Endothelial cell (in vitro differentiated cells): Measurements from ENCODE around the gene THOC7. TPM values are rescaled to one million over a fixed set of nuclear protein-coding genes. Genes with fewer than 3 reads are reported as not detected.
A peak's percentile ranks its signal among the peaks of the same experiment; 100 is the strongest.

Experiments used
- DNase-seq: peaks from one replicate; pipeline ENCODE4 v3.0.0; 2021; ENCODE audit warnings: low spot score
- H3K27ac Mint-ChIP-seq: one replicate; pipeline ENCODE4 v1.8.0; 2021; ENCODE audit warnings: mixed read lengths, inconsistent platforms; ENCODE audit not compliant: unreplicated experiment
- H3K27me3 Mint-ChIP-seq: one replicate; pipeline ENCODE4 v1.8.0; 2021; ENCODE audit warnings: mild to moderate bottlenecking, moderate library complexity, mixed read lengths, inconsistent platforms; ENCODE audit not compliant: unreplicated experiment
- H3K36me3 Mint-ChIP-seq: one replicate; pipeline ENCODE4 v1.8.0; 2021; ENCODE audit warnings: mild to moderate bottlenecking, low read depth, mixed read lengths, inconsistent platforms; ENCODE audit not compliant: unreplicated experiment
- H3K4me1 Mint-ChIP-seq: one replicate; pipeline ENCODE4 v1.8.0; 2021; ENCODE audit warnings: mild to moderate bottlenecking, mixed read lengths, inconsistent platforms; ENCODE audit not compliant: unreplicated experiment
- H3K4me3 Mint-ChIP-seq: one replicate; pipeline ENCODE4 v1.8.0; 2021; ENCODE audit warnings: mild to moderate bottlenecking, mixed read lengths, inconsistent platforms; ENCODE audit not compliant: unreplicated experiment
- H3K9me3 Mint-ChIP-seq: one replicate; pipeline ENCODE4 v1.8.0; 2021; ENCODE audit warnings: mixed read lengths, inconsistent platforms; ENCODE audit not compliant: unreplicated experiment
- CTCF ChIP-seq: fragments of 200-600 bp; sonication (generic); IDR thresholded peaks from one replicate; pipeline ENCODE4 v1.5.0; 2021; ENCODE audit warnings: antibody characterized with exemption; ENCODE audit not compliant: unreplicated experiment
- total RNA-seq: library from RNA; stranded (reverse); fragmentation: NEBNext Ultra II Directional; extraction: Animal tissue kit (Norgen Biotek cat#: 25700); gene quantifications from one replicate; pipeline ENCODE4 v1.2.1, GENCODE V29; 2021; ENCODE audit not compliant: unreplicated experiment

Gene THOC7
- total RNA-seq, 1 donor from 2014 or later, result 47.3 TPM

GRCh38 chr3:63872135-63872924 is 8.7 kb upstream of the THOC7 start:
- Mint-ChIP-seq H3K9me3 (no peaks in the 10 kb centered on the region), H3K27ac (no peak overlapping the region), H3K4me3 (no peak overlapping the region), H3K36me3 (no peaks in the 10 kb centered on the region), H3K4me1 (peaks cover 10% of the 10 kb centered on the region), H3K27me3 (no peaks in the 10 kb centered on the region)
- no peak for DNase-seq
- no peak for TF ChIP-seq CTCF

DNA sequence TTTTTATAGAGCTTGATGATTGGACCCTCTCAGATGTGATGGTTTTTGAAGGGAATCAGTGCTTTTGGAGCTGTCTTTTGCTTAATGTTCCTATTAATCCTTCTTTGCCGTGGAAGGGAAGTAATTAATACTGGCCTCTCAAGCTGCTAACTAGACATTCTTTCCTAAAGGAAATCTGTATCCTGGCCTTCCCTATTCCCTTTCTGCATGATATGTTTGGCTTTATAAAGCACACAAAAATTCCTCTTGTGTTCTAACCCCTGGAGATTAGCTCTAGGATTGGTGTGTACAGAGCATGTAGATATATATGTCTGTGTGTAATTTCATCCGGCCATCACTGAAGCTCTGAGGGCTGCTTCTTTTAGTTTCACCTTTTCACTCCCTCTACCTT is 7.0 kb upstream of the THOC7 start:
- Mint-ChIP-seq H3K4me1 (peaks cover 10% of the 10 kb centered on the region), H3K9me3 (no peaks in the 10 kb centered on the region), H3K4me3 (no peak overlapping the region), H3K27me3 (no peaks in the 10 kb centered on the region), H3K36me3 (no peaks in the 10 kb centered on the region), H3K27ac (peak overlapping the region; percentile 44)
- no peak for TF ChIP-seq CTCF
- DNase-seq, result no peak

GRCh38 chr3:63869940-63870614 is 6.5 kb upstream of the THOC7 start:
- TF ChIP-seq CTCF, result no peak
- Mint-ChIP-seq H3K27me3 (peaks cover under 1% of the 10 kb centered on the region), H3K27ac (no peak overlapping the region), H3K9me3 (no peaks in the 10 kb centered on the region), H3K36me3 (peaks cover under 1% of the 10 kb centered on the region), H3K4me3 (no peak overlapping the region), H3K4me1 (peaks cover 14% of the 10 kb centered on the region)
- no peak for DNase-seq

DNA sequence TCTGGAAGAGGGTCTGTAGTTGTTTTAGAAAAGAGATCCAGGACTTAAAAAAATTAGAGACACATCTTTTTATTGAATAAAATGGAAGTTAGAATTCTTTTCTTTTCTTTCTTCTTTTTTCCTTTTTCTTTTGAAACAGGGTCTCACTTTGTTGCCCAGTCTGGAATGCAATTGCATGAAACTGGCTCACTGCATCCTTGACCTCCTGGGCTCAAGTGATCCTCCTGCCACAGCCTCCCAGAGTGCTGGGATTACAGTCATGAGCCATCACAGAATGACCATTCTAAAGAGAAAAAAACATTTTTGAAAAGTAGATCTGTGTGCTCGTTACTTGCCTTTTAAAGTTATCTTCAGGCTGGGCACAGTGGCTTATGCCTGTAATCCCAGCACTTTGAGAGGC is 3.6 kb upstream of the THOC7 start:
- Mint-ChIP-seq H3K4me3 (peak overlapping the region; percentile 32), H3K36me3 (peaks cover 14% of the 10 kb centered on the region), H3K27ac (no peak overlapping the region), H3K4me1 (peaks cover 31% of the 10 kb centered on the region), H3K27me3 (peaks cover 12% of the 10 kb centered on the region), H3K9me3 (no peaks in the 10 kb centered on the region)
- DNase-seq, result no peak
- TF ChIP-seq CTCF, result no peak

DNA sequence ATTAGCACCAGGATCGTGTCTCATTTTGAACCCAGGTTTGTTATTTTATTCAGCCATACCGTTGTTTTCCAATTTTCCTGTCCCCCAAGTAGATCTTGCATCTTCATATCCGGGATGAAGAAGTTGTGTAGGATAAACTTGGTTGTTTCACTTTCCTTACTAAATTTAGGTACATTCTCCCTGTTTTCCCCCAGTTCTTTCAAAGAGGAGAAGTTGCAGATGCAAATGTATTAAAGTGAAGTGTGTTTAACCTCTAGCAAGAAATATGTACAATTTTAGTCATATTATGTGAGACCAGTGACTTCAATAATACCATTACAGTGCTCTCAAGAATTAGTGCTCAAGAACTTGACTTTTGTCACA is 1.3 kb upstream of the THOC7 start:
- Mint-ChIP-seq H3K4me1 (peaks cover 31% of the 10 kb centered on the region), H3K27me3 (peaks cover 12% of the 10 kb centered on the region), H3K36me3 (peaks cover 14% of the 10 kb centered on the region), H3K27ac (peak overlapping the region; percentile 91), H3K9me3 (no peaks in the 10 kb centered on the region), H3K4me3 (peak overlapping the region; percentile 94)
- TF ChIP-seq CTCF, result no peak
- no peak for DNase-seq
